ENCODE data around the gene CRYZ. TPM values are rescaled to one million over a fixed set of nuclear protein-coding genes. Genes with fewer than 3 reads are reported as not detected.

CRYZ gene
- total and polyA plus RNA-seq, 2 of the 8 experiments (the other 6 are each of a cell fraction or from before 2014, with no cell fraction given), result 20.5 to 43.8 TPM

DNA sequence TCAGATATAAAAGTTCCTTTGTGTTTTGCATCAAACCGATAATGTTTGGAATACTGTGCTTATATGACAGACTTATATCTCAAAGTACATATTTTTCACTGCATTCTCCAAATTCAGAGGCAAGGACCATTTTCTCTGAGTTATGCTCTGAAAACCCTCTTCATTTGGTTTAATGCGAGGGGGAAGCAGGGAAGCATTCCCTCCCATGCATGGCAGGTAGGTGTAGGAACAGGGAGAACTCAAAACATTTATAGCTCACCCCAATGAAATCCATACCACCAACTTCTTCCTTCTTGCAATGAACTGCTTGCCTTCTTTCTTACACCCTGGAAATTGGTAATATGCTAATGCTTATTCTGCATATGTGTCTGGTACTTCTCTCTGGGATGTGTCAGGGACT, 48.5 kb downstream of the CRYZ start:
- FAIRE-seq, result no peak
- TF ChIP-seq CBX5 (IDR thresholded peaks at IDR 0.05; ENCODE audit: low read depth, low read length) (no peak), SRF (IDR thresholded peaks at IDR 0.05; ENCODE audit: low read depth, low read length) (no peak), POU5F1 (IDR thresholded peaks at IDR 0.05; ENCODE audit: low read depth, low read length) (no peak), CTBP2 (IDR thresholded peaks at IDR 0.05; ENCODE audit: borderline replicate concordance, insufficient read depth, insufficient read length, low read length) (no peak), CREB1 (IDR thresholded peaks at IDR 0.05) (no peak), CEBPB (IDR thresholded peaks at IDR 0.05; ENCODE audit: low read depth, low read length) (no peak), SIRT6 (IDR thresholded peaks at IDR 0.05; ENCODE audit: low read length) (no peak), JUND (IDR thresholded peaks at IDR 0.05; ENCODE audit: low read length) (no peak)
- Histone ChIP-seq H2BK20ac (ENCODE audit: low read length) (no peak overlapping the region), H3K4ac (replicated peaks; ENCODE audit: insufficient read length, low read depth, low read length) (no peak overlapping the region), H3K4me3 (ENCODE audit: extremely low read depth in 1 of 4, insufficient read depth in 2 of 4, low read depth in 3 of 4, low read length in 4 of 4) (no peak overlapping the region), H2BK15ac (ENCODE audit: low read length) (no peak overlapping the region), H3K27me3 (replicated peaks in 1 of 4; ENCODE audit: control insufficient read depth in 3 of 4, extremely low read depth in 1 of 4, insufficient read depth in 3 of 4, low read length in 3 of 4) (no peaks in the 10 kb centered on the region), H3K23me2 (ENCODE audit: low read depth, low read length) (no peaks in the 10 kb centered on the region), H2AK5ac (ENCODE audit: low read depth, low read length) (no peak overlapping the region), H4K8ac (ENCODE audit: extremely low read depth, insufficient read depth, low read length) (no peak overlapping the region), H3K36me3 (ENCODE audit: control insufficient read depth in 2 of 4, insufficient read depth in 4 of 4, low read length in 3 of 4) (no peaks in the 10 kb centered on the region), H4K20me1 (replicated peaks in 1 of 2; ENCODE audit: control insufficient read depth in 1 of 2, insufficient read depth in 2 of 2, low read length in 2 of 2) (no peaks in the 10 kb centered on the region), H3K56ac (replicated peaks; ENCODE audit: insufficient read length, low read depth, low read length) (no peak overlapping the region), H3K9ac (replicated peaks in 1 of 4; ENCODE audit: extremely low read depth in 1 of 4, low read depth in 3 of 4, low read length in 3 of 4) (no peak overlapping the region), H2BK5ac (ENCODE audit: low read depth, low read length) (no peak overlapping the region), H3K4me1 (replicated peaks in 1 of 4; ENCODE audit: control insufficient read depth in 3 of 4, insufficient read depth in 4 of 4, low read length in 3 of 4) (no peaks in the 10 kb centered on the region), H3K23ac (ENCODE audit: insufficient read length) (no peak overlapping the region), H4K91ac (replicated peaks; ENCODE audit: insufficient read length, low read length) (no peak overlapping the region), H3K14ac (ENCODE audit: insufficient read length) (no peak overlapping the region), H3K4me2 (ENCODE audit: insufficient read depth in 1 of 2, low read depth in 2 of 2, low read length in 2 of 2) (no peak overlapping the region), H2BK120ac (replicated peaks; ENCODE audit: low read depth, low read length) (no peak overlapping the region), H3K27ac (ENCODE audit: low read depth, low read length) (no peak overlapping the region), H2BK12ac (ENCODE audit: low read depth, low read length) (no peak overlapping the region), H3K18ac (ENCODE audit: extremely low read depth, low read length) (no peak overlapping the region), H3K9me3 (ENCODE audit: insufficient read depth in 2 of 2, low read depth in 1 of 2, low read length in 1 of 2) (no peaks in the 10 kb centered on the region), H3K79me1 (ENCODE audit: low read depth, low read length) (no peaks in the 10 kb centered on the region), H4K5ac (ENCODE audit: insufficient read length, low read depth, low read length) (no peak overlapping the region), H2AFZ (ENCODE audit: low read length) (no peak overlapping the region), H3K79me2 (ENCODE audit: control insufficient read depth in 1 of 2, insufficient read depth in 2 of 2, low read length in 2 of 2) (no peaks in the 10 kb centered on the region)
- POLR2A ChIA-PET (ENCODE audit: partially characterized antibody), result no interaction called here
- DNase-seq (ENCODE audit: low read depth in 1 of 2, low spot score in 2 of 2), result no peak
- 88% methylated on average over 2 of the region's 2 CpGs; no CpG with 5 or more reads in 1 of the 2 experiments for WGBS, 2 experiments (ENCODE audit: extremely low coverage in 1 of 2, insufficient coverage in 1 of 2, insufficient read length in 1 of 2, insufficient replicate concordance in 2 of 2, low coverage in 1 of 2, low lambda C conversion rate in 2 of 2, missing lambda C conversion rate in 1 of 2)
- CTCF ChIA-PET (ENCODE audit: partially characterized antibody), result no interaction called here
